SK-N-MC (cell line): Measurements from ENCODE around the gene SH3D21.

Experiments
- EZH2 ChIP-seq: fragments of 200-600 bp; sonication (generic); IDR thresholded peaks from one replicate; pipeline ENCODE4 v1.6.1; 2017; ENCODE audit warnings: antibody characterized with exemption
- POLR2AphosphoS5 ChIP-seq: IDR thresholded peaks from 2 replicates; pipeline ENCODE4 v1.6.1; 2012; ENCODE audit warnings: mild to moderate bottlenecking, low read depth, low read length, borderline replicate concordance

DNA sequence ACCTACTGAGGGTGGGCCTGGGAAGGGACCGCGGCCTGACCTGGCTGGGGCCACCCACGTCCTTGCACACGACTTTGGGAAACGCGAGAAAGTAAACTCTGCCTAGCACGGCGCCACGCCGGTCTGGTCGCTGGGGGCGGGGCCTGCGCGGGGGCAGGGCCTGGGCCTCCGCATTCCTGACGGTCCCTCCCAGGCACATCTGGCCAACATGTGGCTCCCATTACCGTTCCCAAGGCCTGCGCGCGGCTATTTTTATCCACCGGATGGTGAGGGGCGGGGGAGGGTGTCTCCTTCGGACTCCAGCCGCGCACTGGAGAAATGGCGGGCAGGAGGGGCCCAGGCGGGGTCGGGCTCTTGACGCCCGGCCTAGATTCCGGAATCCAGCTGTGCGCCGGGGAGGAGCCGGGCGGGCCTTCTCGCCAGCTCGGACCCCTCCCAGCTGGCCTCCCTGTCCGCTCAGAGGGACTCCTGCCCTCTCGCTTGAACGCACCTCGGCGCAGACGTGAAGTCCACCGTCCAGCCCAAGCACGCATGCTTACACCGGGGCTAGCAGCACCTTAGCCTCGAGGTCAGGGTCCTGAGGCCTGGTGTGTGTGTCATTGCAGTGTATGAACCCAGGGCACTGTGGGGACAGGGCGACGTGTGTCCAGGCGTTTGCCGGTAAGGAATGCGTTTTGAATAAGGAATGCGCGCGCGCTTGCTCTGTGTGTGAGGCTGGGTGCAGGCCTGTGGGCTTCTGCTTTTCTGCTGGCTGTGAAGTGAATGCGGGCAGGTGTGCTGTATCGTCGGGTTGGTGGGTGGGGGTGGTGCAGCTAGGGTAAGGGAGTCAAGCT, 15.2 kb downstream of the SH3D21 start:
- TF ChIP-seq EZH2 (no peak), POLR2AphosphoS5 (peak; percentile 75)
